ENCODE results near the gene GH1.
"Not testable (repeated sequence)": the region's sequence is repeated elsewhere in the genome, so short reads cannot be mapped to it uniquely, and the experiment has no call there.

Gene GH1

GRCh38 chr17:63917646-63918045 lies 993 bp downstream of the GH1 start:
- H3K4me1 Mint-ChIP-seq = peaks cover 23% of the 10 kb centered on the region
- H3K4me3 Mint-ChIP-seq = no peak overlapping the region
- TF ChIP-seq, protein P1, sequence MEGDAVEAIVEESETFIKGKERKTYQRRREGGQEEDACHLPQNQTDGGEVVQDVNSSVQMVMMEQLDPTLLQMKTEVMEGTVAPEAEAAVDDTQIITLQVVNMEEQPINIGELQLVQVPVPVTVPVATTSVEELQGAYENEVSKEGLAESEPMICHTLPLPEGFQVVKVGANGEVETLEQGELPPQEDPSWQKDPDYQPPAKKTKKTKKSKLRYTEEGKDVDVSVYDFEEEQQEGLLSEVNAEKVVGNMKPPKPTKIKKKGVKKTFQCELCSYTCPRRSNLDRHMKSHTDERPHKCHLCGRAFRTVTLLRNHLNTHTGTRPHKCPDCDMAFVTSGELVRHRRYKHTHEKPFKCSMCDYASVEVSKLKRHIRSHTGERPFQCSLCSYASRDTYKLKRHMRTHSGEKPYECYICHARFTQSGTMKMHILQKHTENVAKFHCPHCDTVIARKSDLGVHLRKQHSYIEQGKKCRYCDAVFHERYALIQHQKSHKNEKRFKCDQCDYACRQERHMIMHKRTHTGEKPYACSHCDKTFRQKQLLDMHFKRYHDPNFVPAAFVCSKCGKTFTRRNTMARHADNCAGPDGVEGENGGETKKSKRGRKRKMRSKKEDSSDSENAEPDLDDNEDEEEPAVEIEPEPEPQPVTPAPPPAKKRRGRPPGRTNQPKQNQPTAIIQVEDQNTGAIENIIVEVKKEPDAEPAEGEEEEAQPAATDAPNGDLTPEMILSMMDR (IDR thresholded peaks at IDR 0.05) = no peak
- no peaks in the 10 kb centered on the region for H3K36me3 Mint-ChIP-seq (ENCODE audit: low read depth)
- DNase-seq = no peak
- no peaks in the 10 kb centered on the region for H3K9me3 Mint-ChIP-seq
- no peak overlapping the region for H3K27ac Mint-ChIP-seq
- H3K27me3 Mint-ChIP-seq (ENCODE audit: low read depth, poor library complexity) = peaks cover 61% of the 10 kb centered on the region

GRCh38 chr17:63917206-63917605 lies 1.4 kb downstream of the GH1 start:
- not testable (repeated sequence) for H3K36me3 Mint-ChIP-seq (ENCODE audit: low read depth)
- peaks cover 58% of the 10 kb centered on the region for H3K27me3 Mint-ChIP-seq (ENCODE audit: low read depth, poor library complexity)
- peaks cover 19% of the 10 kb centered on the region for H3K4me1 Mint-ChIP-seq

GRCh38 chr17:63916566-63917185 lies 2.0 kb downstream of the GH1 start:
- no peaks in the 10 kb centered on the region for H3K9me3 Mint-ChIP-seq
- no peak overlapping the region for H3K4me3 Mint-ChIP-seq
- no peak overlapping the region for H3K27ac Mint-ChIP-seq
- TF ChIP-seq, protein P1 (IDR thresholded peaks at IDR 0.05) = no peak
- no peaks in the 10 kb centered on the region for H3K36me3 Mint-ChIP-seq (ENCODE audit: low read depth)
- H3K4me1 Mint-ChIP-seq = peaks cover 19% of the 10 kb centered on the region
- DNase-seq = no peak
- peaks cover 58% of the 10 kb centered on the region for H3K27me3 Mint-ChIP-seq (ENCODE audit: low read depth, poor library complexity)

More at GRCh38 chr17:63917206-63917605, 1.4 kb downstream of the GH1 start:
- not testable (repeated sequence) for H3K9me3 Mint-ChIP-seq, H3K4me3 Mint-ChIP-seq, H3K27ac Mint-ChIP-seq, DNase-seq

DNA sequence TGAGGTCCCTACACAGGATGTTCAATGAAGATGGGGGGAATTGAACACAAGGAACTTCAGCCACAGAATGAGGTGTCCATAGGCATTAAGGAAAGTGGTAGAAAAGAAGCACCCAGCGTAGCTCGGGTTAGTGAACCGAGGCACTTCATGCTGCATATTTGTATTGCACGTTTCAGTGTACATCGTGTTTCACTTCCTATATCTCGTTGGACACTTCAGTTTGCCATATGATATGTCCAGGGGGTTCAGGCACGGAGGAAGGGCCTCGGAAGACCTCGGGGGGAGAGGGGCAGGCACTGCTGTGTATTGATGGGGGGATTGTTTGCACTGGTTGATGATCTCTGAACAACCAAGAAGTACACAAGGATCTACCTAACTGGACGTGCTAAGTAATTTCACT lies 2.9 kb downstream of the GH1 start:
- Mint-ChIP-seq H3K4me1 (peaks cover 19% of the 10 kb centered on the region), H3K27me3 (ENCODE audit: low read depth, poor library complexity) (peaks cover 67% of the 10 kb centered on the region)
- not testable (repeated sequence) for DNase-seq; H3K4me3 Mint-ChIP-seq; H3K27ac Mint-ChIP-seq; H3K9me3 Mint-ChIP-seq; H3K36me3 Mint-ChIP-seq (ENCODE audit: low read depth)

- no peak overlapping the region for H3K4me3 Mint-ChIP-seq
- no peak for DNase-seq
- peaks cover 16% of the 10 kb centered on the region for H3K4me1 Mint-ChIP-seq
- no peak overlapping the region for H3K27ac Mint-ChIP-seq
- peaks cover 76% of the 10 kb centered on the region for H3K27me3 Mint-ChIP-seq (ENCODE audit: low read depth, poor library complexity)
- H3K9me3 Mint-ChIP-seq = no peaks in the 10 kb centered on the region
- H3K36me3 Mint-ChIP-seq (ENCODE audit: low read depth) = no peaks in the 10 kb centered on the region
- TF ChIP-seq, protein P1 (IDR thresholded peaks at IDR 0.05) = no peak
Observed at GRCh38 chr17:63914471-63914870, 4.2 kb downstream of the GH1 start.

- Mint-ChIP-seq H3K27ac (no peak overlapping the region), H3K4me3 (no peak overlapping the region), H3K27me3 (ENCODE audit: low read depth, poor library complexity) (peaks cover 65% of the 10 kb centered on the region), H3K36me3 (ENCODE audit: low read depth) (no peaks in the 10 kb centered on the region), H3K9me3 (no peaks in the 10 kb centered on the region), H3K4me1 (peaks cover 5% of the 10 kb centered on the region)
- DNase-seq = peak; percentile 77
- TF ChIP-seq, protein P1 (IDR thresholded peaks at IDR 0.05) = peak; percentile 80
Observed at GRCh38 chr17:63911657-63912100, 7.0 kb downstream of the GH1 start.

DNA sequence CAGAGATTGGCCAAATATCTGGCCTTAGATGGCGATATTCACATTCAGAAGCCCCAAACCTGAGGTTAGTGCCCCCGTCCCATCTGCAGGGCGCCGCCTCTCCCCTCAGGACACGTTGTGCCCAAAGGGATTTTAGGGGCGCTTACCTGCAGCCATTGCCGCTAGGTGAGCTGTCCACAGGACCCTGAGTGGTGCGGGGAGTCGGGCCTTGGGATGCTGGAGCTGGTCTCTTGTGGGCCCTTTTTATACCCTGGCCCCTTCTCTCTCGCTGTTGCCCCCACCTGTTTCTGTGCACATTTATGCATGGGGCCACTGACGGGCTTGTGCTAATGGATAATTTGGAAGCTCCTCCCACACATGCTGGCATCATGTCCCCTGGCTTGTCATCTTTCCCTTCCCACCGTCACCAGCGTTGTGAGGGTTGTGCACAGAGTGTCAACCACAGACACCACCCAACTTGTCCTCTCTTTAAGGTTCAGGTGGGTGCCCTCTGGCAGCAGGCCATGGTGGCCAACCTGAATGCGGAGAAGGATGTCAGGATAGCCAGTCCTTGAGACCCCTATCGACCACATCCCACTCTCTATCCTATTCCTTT lies 7.5 kb downstream of the GH1 start, which contains the start of gene CSHL1:
Gene CSHL1, minus strand, starts transcription at position 218 of the 595 bp plus-strand sequence. Its CDS starts 62 bp downstream, at position 156.
- TF ChIP-seq, protein P1 (IDR thresholded peaks at IDR 0.05) = no peak
- no peaks in the 10 kb centered on the region for H3K36me3 Mint-ChIP-seq (ENCODE audit: low read depth)
- no peak within 1 kb of the TSS for H3K4me3 Mint-ChIP-seq
- peaks cover 5% of the 10 kb centered on the region for H3K4me1 Mint-ChIP-seq
- no peak within 1 kb of the TSS for H3K27ac Mint-ChIP-seq
- no peaks in the 10 kb centered on the region for H3K9me3 Mint-ChIP-seq
- peaks cover 59% of the 10 kb centered on the region for H3K27me3 Mint-ChIP-seq (ENCODE audit: low read depth, poor library complexity)
- no peak for DNase-seq
